GM12892 (cell line): ENCODE results near the gene CCR5AS.

Experiments
- DNase-seq: peaks from one replicate; pipeline ENCODE4 v3.0.0; 2011; ENCODE audit not compliant: insufficient read length
- FAIRE-seq: peaks from 2 replicates; lab custom pipeline; 2011; peaks lifted over from hg19 to GRCh38; lab: Jason Lieb, UNC
- POLR2A ChIP-seq: IDR thresholded peaks from 2 replicates; pipeline ENCODE4 v1.6.1; 2011; ENCODE audit warnings: low read depth, low read length, control low read depth
- POLR2AphosphoS5 ChIP-seq: IDR thresholded peaks from 2 replicates; pipeline ENCODE4 v1.6.1; 2011; ENCODE audit warnings: low read depth, low read length, control low read depth
- TAF1 ChIP-seq: IDR thresholded peaks from 2 replicates; pipeline ENCODE4 v1.6.1; 2011; ENCODE audit warnings: low read depth, mild to moderate bottlenecking, control low read depth, low read length, borderline replicate concordance

The CCR5AS gene

GRCh38 chr3:46406788-46407611, at the start of gene CCR5AS, which contains the start of gene CCRL2:
Gene CCR5AS (minus strand): TSS chr3:46407066.
Gene CCRL2 (plus strand): TSS chr3:46407259. CDS start chr3:46408080, 821 bp downstream.
- FAIRE-seq (peak; percentile 85), DNase-seq (peak; percentile 36)

GRCh38 chr3:46456118-46456517, 49.3 kb upstream of the CCR5AS start:
- DNase-seq (no peak), FAIRE-seq (no peak)
- no peak for TF ChIP-seq POLR2AphosphoS5

More at GRCh38 chr3:46406788-46407611, at the start of gene CCR5AS, which contains the start of gene CCRL2:
- TF ChIP-seq TAF1 (0 out of 2 replicates have a peak, but pooled peaks have one; percentile 7), POLR2A (peak; percentile 38; the same call in 1 of the 2 replicates), POLR2AphosphoS5 (no peak)

GRCh38 chr3:46455231-46456115, 48.6 kb upstream of the CCR5AS start:
- no peak for DNase-seq
- TF ChIP-seq TAF1, result no peak
- no peak for FAIRE-seq

- TF ChIP-seq TAF1, result no peak
- no peak for TF ChIP-seq POLR2A
- no peak for TF ChIP-seq POLR2AphosphoS5
- FAIRE-seq, result no peak
- no peak for DNase-seq
These were observed 47.7 kb upstream of the CCR5AS start for GRCh38 chr3:46454606-46455005.

GRCh38 chr3:46454209-46454595, 47.3 kb upstream of the CCR5AS start:
- DNase-seq, result no peak
- no peak for FAIRE-seq
- TF ChIP-seq POLR2A, result no peak
- no peak for TF ChIP-seq TAF1
- no peak for TF ChIP-seq POLR2AphosphoS5

- FAIRE-seq, result no peak
These were observed 46.8 kb upstream of the CCR5AS start for GRCh38 chr3:46453526-46454208.

GRCh38 chr3:46449755-46450552, 43.1 kb upstream of the CCR5AS start:
- FAIRE-seq (no peak), DNase-seq (peak; percentile 42)
- TF ChIP-seq POLR2A (no peak), POLR2AphosphoS5 (no peak), TAF1 (no peak)

More at GRCh38 chr3:46453526-46454208, 46.8 kb upstream of the CCR5AS start:
- TF ChIP-seq POLR2AphosphoS5 (no peak), POLR2A (no peak), TAF1 (no peak)
- DNase-seq, result no peak

- FAIRE-seq, result no peak
- no peak for DNase-seq
- no peak for TF ChIP-seq POLR2A
- no peak for TF ChIP-seq POLR2AphosphoS5
- no peak for TF ChIP-seq TAF1
These were observed 41.9 kb upstream of the CCR5AS start for GRCh38 chr3:46448721-46449120.

GRCh38 chr3:46447228-46447985, 40.5 kb upstream of the CCR5AS start:
- TF ChIP-seq TAF1, result no peak
- TF ChIP-seq POLR2AphosphoS5, result no peak
- no peak for TF ChIP-seq POLR2A
- no peak for DNase-seq
- FAIRE-seq, result no peak

GRCh38 chr3:46442576-46443530, 36.0 kb upstream of the CCR5AS start:
- no peak for FAIRE-seq

More at GRCh38 chr3:46442576-46443530, 36.0 kb upstream of the CCR5AS start:
- no peak for DNase-seq
- TF ChIP-seq POLR2AphosphoS5, result no peak
- no peak for TF ChIP-seq TAF1
- TF ChIP-seq POLR2A, result no peak
